HG02588 (cell line): Measurements from ENCODE around the gene TBX6.
A peak's percentile ranks its signal among the peaks of the same experiment; 100 is the strongest.

Source experiments
- ATAC-seq: cut with Tn5 transposase; IDR thresholded peaks from one replicate; pipeline ENCODE4 v1.9.1; 2021; ENCODE audit warnings: mild to moderate bottlenecking, moderate library complexity; ENCODE audit not compliant: unreplicated experiment

TBX6 gene

GRCh38 chr16:30087181-30087898 is 4.4 kb downstream of the TBX6 start:
- ATAC-seq: no peak

- ATAC-seq: no peak
Observed at GRCh38 chr16:30086291-30087140, 5.2 kb downstream of the TBX6 start.

GRCh38 chr16:30085820-30086219 is 5.9 kb downstream of the TBX6 start:
- ATAC-seq: no peak

GRCh38 chr16:30085247-30085646 is 6.5 kb downstream of the TBX6 start:
- no peak for ATAC-seq

- ATAC-seq: no peak
Observed at GRCh38 chr16:30084816-30085159, 6.9 kb downstream of the TBX6 start.

- ATAC-seq: no peak
Observed at GRCh38 chr16:30084096-30084815, 7.5 kb downstream of the TBX6 start.

- ATAC-seq: no peak
Observed at GRCh38 chr16:30083216-30084055, 8.3 kb downstream of the TBX6 start.

GRCh38 chr16:30082545-30083090 is 9.1 kb downstream of the TBX6 start:
- no peak for ATAC-seq

GRCh38 chr16:30079480-30079879 is 12.2 kb downstream of the TBX6 start:
- no peak for ATAC-seq

GRCh38 chr16:30078744-30079143 is 13.0 kb downstream of the TBX6 start:
- ATAC-seq: no peak

GRCh38 chr16:30077656-30078055 is 14.1 kb downstream of the TBX6 start:
- ATAC-seq: no peak

GRCh38 chr16:30076276-30076791 is 15.4 kb downstream of the TBX6 start:
- ATAC-seq: peak; percentile 27

GRCh38 chr16:30075503-30076275 is 16.0 kb downstream of the TBX6 start, which contains the start of gene PPP4C:
PPP4C (plus strand) TSS chr16:30075994; CDS start chr16:30076378, 384 bp downstream.
- peak; percentile 83 for ATAC-seq

- no peak for ATAC-seq
Observed at GRCh38 chr16:30070490-30070889, 21.2 kb downstream of the TBX6 start.

GRCh38 chr16:30069611-30070462 is 21.9 kb downstream of the TBX6 start:
- no peak for ATAC-seq

GRCh38 chr16:30068750-30069610 is 22.7 kb downstream of the TBX6 start:
- ATAC-seq: no peak

- ATAC-seq: no peak
Observed at GRCh38 chr16:30068333-30068732, 23.4 kb downstream of the TBX6 start.

GRCh38 chr16:30067584-30067916 is 24.2 kb downstream of the TBX6 start:
- ATAC-seq: no peak
